ENCODE data around the gene PAQR8.
A peak's percentile ranks its signal among the peaks of the same experiment; 100 is the strongest.

Gene PAQR8

DNA sequence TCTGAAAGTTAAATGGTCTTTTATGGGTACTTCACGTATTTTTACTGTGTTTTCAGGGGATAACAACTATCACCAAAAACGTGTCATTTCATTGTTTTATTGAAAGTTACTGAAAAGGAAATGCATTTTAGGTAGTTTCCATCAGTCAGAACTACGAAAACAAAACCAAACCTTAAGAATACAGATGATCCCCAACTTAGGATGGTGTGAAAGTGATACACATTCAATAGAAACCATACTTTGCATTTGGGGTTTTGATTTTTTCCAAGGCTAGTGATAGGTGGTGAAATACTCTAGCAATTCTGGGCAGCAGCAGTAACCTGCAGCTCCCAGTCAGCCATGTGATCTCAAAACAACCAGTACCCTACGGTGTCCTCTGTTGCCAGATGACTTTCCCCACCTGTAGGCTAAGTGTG lies 32.3 kb downstream of the PAQR8 start:
- Histone ChIP-seq H3K4me3 (ENCODE audit: low read depth, low read length) (no peak overlapping the region), H3K79me2 (no peaks in the 10 kb centered on the region), H3K4me1 (peaks cover 13% of the 10 kb centered on the region), H3K36me3 (ENCODE audit: control insufficient read depth, insufficient read depth, low read length) (no peaks in the 10 kb centered on the region), H3K9ac (no peak overlapping the region), H3K9me3 (ENCODE audit: control insufficient read depth, low read length) (no peaks in the 10 kb centered on the region), H3K4me2 (ENCODE audit: low read length) (no peak overlapping the region), H3K27me3 (ENCODE audit: control insufficient read depth, insufficient read depth, low read length) (no peaks in the 10 kb centered on the region), H3K27ac (no peak overlapping the region), H2AFZ (no peak overlapping the region)
- TF ChIP-seq, protein P1, sequence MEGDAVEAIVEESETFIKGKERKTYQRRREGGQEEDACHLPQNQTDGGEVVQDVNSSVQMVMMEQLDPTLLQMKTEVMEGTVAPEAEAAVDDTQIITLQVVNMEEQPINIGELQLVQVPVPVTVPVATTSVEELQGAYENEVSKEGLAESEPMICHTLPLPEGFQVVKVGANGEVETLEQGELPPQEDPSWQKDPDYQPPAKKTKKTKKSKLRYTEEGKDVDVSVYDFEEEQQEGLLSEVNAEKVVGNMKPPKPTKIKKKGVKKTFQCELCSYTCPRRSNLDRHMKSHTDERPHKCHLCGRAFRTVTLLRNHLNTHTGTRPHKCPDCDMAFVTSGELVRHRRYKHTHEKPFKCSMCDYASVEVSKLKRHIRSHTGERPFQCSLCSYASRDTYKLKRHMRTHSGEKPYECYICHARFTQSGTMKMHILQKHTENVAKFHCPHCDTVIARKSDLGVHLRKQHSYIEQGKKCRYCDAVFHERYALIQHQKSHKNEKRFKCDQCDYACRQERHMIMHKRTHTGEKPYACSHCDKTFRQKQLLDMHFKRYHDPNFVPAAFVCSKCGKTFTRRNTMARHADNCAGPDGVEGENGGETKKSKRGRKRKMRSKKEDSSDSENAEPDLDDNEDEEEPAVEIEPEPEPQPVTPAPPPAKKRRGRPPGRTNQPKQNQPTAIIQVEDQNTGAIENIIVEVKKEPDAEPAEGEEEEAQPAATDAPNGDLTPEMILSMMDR (IDR thresholded peaks at IDR 0.05) = no peak

DNA sequence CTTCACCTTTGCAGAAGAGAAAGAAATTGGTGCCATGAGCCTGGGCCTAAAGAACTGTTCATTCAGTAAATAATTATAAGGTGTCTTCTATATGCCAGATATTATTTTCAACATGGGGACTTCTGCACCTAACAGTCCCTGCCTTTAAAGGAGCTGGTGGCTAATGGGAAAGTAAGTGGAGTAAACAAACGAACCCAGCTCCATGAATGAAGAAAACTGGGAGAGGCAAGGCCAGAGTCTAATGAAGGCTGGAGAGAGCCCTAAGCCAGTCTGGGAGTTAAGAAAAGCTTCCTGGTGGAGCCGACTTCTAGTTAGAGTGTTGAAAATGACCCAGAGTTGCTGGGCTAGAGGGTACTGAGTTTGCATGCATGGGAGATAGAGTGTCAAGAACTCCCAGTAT lies 34.0 kb downstream of the PAQR8 start:
- Histone ChIP-seq H3K4me2 (ENCODE audit: low read length) (no peak overlapping the region), H3K27me3 (ENCODE audit: control insufficient read depth, insufficient read depth, low read length) (no peaks in the 10 kb centered on the region), H3K9me3 (ENCODE audit: control insufficient read depth, low read length) (no peaks in the 10 kb centered on the region), H3K36me3 (ENCODE audit: control insufficient read depth, insufficient read depth, low read length) (no peaks in the 10 kb centered on the region), H3K9ac (no peak overlapping the region), H3K4me3 (ENCODE audit: low read depth, low read length) (no peak overlapping the region), H3K4me1 (peaks cover 6% of the 10 kb centered on the region), H2AFZ (no peak overlapping the region), H3K79me2 (no peaks in the 10 kb centered on the region), H3K27ac (no peak overlapping the region)
- TF ChIP-seq, protein P1 (IDR thresholded peaks at IDR 0.05) = no peak

DNA sequence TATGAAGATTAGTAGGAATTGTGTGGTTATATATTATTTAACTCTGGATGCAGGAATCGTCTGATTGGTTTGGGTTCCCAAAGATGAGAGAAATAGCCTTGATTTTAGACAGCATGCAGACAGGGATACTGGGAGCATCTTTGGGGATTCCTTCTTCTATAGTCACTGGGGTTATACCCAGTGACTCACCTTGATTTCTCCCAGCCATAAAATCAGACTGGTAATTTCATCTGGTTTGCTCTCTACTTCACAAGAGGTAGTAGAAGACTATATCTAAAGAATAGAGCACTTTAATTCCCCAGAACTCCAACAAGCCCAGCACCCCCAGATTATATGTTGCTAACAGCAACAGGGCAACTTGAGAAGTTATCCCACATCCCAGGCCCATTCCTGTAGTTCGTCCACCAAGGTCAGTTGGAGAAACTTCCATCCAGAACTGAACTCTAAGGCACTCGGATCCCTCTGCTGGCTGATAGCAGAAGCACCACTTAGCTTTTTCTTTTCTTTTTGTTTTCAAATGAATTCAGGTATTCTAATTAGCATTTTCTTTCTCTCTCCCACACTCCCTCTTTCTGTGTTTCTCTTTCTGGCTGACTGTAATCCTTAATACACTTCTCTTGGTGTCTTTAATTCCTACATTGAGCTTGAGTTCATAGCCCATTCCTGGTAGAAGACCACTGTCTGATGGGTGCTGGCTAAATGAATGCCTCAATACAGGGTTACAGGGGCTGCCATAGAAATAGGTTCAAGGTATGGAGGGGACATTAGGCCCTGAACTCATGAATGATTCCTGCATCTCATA lies 37.8 kb downstream of the PAQR8 start:
- H3K9me3 ChIP-seq (ENCODE audit: control insufficient read depth, low read length) = no peaks in the 10 kb centered on the region
- H3K4me2 ChIP-seq (ENCODE audit: low read length) = no peak overlapping the region
- TF ChIP-seq, protein P1 (IDR thresholded peaks at IDR 0.05) = peak; percentile 91
- H3K4me1 ChIP-seq = peaks cover 6% of the 10 kb centered on the region
- H2AFZ ChIP-seq = peak overlapping the region; percentile 34
- no peak overlapping the region for H3K27ac ChIP-seq
- H3K36me3 ChIP-seq (ENCODE audit: control insufficient read depth, insufficient read depth, low read length) = no peaks in the 10 kb centered on the region
- H3K9ac ChIP-seq = no peak overlapping the region
- no peaks in the 10 kb centered on the region for H3K27me3 ChIP-seq (ENCODE audit: control insufficient read depth, insufficient read depth, low read length)
- no peaks in the 10 kb centered on the region for H3K79me2 ChIP-seq
- no peak overlapping the region for H3K4me3 ChIP-seq (ENCODE audit: low read depth, low read length)

DNA sequence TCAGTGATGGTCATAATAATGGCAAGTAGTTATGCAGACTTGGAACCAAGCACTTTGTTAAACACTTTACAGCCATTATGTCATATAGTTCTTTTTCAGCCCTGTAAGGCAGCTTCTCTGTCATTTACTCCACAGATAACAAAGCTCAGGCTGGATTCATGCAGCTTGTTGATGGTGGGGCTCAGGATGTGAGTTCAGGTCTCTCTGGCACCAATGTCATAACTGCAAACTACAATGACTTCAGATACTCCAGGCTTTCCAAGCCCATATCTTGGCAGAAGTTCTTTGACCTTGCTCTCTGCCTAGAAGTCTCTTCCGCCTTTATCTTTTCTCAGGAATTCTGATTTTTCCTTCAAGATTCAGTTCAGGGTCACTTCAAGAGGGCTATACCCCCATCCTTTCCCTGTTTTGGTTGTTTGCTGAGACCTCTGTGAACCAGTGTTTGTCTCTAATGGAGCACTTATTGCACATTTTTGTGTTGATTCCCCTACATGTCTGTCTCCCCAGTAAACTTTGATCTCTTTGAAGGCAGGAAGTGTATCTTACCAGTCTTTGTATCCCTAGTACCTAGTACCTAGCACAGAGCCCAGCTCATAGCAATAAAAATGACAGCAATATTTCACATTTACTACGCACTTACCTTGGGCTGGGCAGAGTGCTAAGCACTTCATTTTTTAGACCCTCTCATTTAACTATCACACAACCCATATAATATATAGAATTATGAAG lies 38.5 kb downstream of the PAQR8 start:
- Histone ChIP-seq H3K4me1 (peaks cover 6% of the 10 kb centered on the region), H3K79me2 (no peaks in the 10 kb centered on the region), H2AFZ (no peak overlapping the region), H3K27me3 (ENCODE audit: control insufficient read depth, insufficient read depth, low read length) (no peaks in the 10 kb centered on the region), H3K27ac (no peak overlapping the region), H3K9ac (no peak overlapping the region), H3K4me2 (ENCODE audit: low read length) (no peak overlapping the region), H3K36me3 (ENCODE audit: control insufficient read depth, insufficient read depth, low read length) (no peaks in the 10 kb centered on the region), H3K4me3 (ENCODE audit: low read depth, low read length) (no peak overlapping the region), H3K9me3 (ENCODE audit: control insufficient read depth, low read length) (no peaks in the 10 kb centered on the region)
- TF ChIP-seq, protein P1 (IDR thresholded peaks at IDR 0.05) = no peak

Measured in parathyroid adenoma (tissue), 2 donors.